GM12801 (cell line): ENCODE results near the gene FAM114A1.

Experiments
- CTCF ChIP-seq: IDR thresholded peaks from one replicate; pipeline ENCODE4 v1.5.1; 2011; ENCODE audit warnings: control low read depth; ENCODE audit not compliant: insufficient read length; ENCODE audit errors: extremely low read depth

The FAM114A1 gene

GRCh38 chr4:38894322-38894982 lies 26.8 kb downstream of the FAM114A1 start:
- no peak for TF ChIP-seq CTCF

- no peak for TF ChIP-seq CTCF
Measured at GRCh38 chr4:38896940-38897339, 29.3 kb downstream of the FAM114A1 start.

- no peak for TF ChIP-seq CTCF
Measured at GRCh38 chr4:38898245-38898644, 30.6 kb downstream of the FAM114A1 start.

- TF ChIP-seq CTCF: no peak
Measured at GRCh38 chr4:38902221-38902620, 34.6 kb downstream of the FAM114A1 start.

GRCh38 chr4:38902695-38903094 lies 35.1 kb downstream of the FAM114A1 start:
- TF ChIP-seq CTCF: no peak

GRCh38 chr4:38904090-38904666 lies 36.6 kb downstream of the FAM114A1 start:
- no peak for TF ChIP-seq CTCF

- TF ChIP-seq CTCF: no peak
Measured at GRCh38 chr4:38904682-38905081, 37.1 kb downstream of the FAM114A1 start.
